ENCODE data around the gene ABHD17A.

DNA sequence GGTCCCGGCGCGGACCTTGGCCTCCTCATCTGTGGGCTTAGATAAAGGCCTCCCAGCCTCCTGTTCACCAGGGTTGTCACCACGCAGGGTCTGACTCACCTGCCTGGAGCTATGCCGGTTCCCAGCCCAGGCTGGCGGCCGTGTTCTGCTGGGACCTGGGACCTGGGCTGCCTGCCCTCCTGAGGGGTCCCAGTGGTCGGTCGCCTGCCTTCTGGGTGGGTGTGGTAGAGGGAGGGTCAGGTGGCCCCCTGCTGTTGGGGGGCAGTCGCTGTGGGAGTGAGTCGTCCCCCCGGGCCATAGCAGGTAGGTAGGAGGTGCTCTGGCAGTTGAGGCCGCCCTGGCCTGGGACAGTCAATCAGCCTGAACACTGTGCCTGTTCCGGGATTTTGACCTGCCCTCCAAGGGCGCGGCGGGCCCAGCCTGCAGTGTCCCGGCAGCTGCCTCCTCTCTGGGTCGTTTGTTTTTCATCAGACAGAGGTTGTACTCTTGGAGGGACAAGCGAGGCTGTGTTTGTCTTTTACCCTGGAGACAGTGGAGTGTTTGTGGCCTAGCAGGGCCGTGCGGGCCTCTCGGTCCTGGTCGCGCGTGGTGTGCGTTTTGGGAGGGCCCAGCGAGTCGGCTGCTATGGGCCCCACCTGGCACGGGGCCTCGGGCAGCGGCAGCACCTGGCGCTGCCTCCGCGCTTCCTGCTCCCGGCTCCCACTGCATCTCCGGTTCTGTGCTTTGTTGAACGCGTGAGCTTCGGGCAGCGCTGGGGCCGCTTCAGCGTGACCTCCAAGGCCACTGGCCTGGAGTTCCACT, 22.5 kb upstream of the ABHD17A start:
- TF ChIP-seq, protein P1, sequence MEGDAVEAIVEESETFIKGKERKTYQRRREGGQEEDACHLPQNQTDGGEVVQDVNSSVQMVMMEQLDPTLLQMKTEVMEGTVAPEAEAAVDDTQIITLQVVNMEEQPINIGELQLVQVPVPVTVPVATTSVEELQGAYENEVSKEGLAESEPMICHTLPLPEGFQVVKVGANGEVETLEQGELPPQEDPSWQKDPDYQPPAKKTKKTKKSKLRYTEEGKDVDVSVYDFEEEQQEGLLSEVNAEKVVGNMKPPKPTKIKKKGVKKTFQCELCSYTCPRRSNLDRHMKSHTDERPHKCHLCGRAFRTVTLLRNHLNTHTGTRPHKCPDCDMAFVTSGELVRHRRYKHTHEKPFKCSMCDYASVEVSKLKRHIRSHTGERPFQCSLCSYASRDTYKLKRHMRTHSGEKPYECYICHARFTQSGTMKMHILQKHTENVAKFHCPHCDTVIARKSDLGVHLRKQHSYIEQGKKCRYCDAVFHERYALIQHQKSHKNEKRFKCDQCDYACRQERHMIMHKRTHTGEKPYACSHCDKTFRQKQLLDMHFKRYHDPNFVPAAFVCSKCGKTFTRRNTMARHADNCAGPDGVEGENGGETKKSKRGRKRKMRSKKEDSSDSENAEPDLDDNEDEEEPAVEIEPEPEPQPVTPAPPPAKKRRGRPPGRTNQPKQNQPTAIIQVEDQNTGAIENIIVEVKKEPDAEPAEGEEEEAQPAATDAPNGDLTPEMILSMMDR (IDR thresholded peaks at IDR 0.05 in 2 of 3, conservative IDR thresholded peaks at IDR 0.05 in 1 of 3; ENCODE audit: insufficient read depth in 2 of 3, low read depth in 1 of 3, low read length in 3 of 3), result no peak
- TF ChIP-seq FOS (IDR thresholded peaks at IDR 0.05; ENCODE audit: extremely low read depth, insufficient read length), result no peak
- no peak for TF ChIP-seq POLR2AphosphoS5 (IDR thresholded peaks at IDR 0.05; ENCODE audit: control insufficient read depth, insufficient read depth, low read depth, low read length)
- TF ChIP-seq POU5F1 (IDR thresholded peaks at IDR 0.05; ENCODE audit: borderline replicate concordance, low read depth, low read length, partially characterized antibody), result no peak
- TF ChIP-seq KLF6 (CRISPR knock-in tag; IDR thresholded peaks at IDR 0.05; ENCODE audit: borderline replicate concordance), result no peak
- no peak for TF ChIP-seq ZNF133 (CRISPR knock-in tag; IDR thresholded peaks at IDR 0.05)
- TF ChIP-seq RNF2 (IDR thresholded peaks at IDR 0.05), result no peak
- no peak for TF ChIP-seq PURB (CRISPR knock-in tag; IDR thresholded peaks at IDR 0.05; ENCODE audit: low read depth)

All from K562 (cell line).